Esophagus squamous epithelium (tissue), 4 donors: ENCODE measurements around the gene S100PBP.

Experiments used
- POLR2A ChIP-seq, 4 donors: fragments of 450-650 bp; IDR thresholded peaks; one replicate each; pipeline ENCODE4 v1.6.1; 2017; ENCODE audit warnings: antibody characterized with exemption in 4 of 4, mild to moderate bottlenecking in 4 of 4, moderate library complexity in 3 of 4
- TF ChIP-seq, protein P1 (sequence below), 6 experiments: fragments of 450-650 bp in 4 of 6; fragments of 200-600 bp in 2 of 6; sonication (generic) in 2 of 6; IDR thresholded peaks; one replicate each; pipeline ENCODE4 v1.5.1; 2016 to 2019; ENCODE audit warnings: antibody characterized with exemption in 6 of 6, mild to moderate bottlenecking in 4 of 6, moderate library complexity in 4 of 6

DNA sequence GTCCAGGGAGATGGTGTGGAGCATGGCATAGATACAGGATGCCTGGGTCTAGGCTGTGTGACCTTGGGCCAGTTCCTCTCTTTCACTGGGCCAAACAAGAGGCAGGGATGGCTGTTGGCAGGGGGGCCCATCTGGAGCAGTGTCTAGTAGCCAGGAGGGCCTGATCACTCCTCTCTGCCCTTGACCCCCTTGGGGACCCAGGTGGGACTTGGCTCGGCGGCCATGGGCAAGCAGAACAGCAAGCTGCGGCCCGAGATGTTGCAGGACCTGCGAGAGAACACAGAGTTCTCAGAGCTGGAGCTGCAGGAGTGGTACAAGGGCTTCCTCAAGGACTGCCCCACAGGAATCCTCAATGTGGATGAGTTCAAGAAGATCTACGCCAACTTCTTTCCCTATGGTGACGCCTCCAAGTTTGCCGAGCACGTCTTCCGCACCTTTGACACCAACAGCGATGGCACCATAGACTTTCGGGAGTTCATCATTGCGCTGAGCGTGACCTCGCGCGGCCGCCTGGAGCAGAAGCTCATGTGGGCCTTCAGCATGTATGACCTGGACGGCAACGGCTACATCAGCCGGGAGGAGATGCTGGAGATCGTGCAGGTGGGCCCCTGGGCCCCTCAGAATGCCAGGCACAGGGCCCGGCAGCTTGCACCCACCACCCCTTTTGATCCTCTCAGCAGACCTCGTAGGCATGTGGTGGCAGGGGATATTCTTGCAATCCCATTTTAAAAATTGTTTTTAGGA is 71.4 kb downstream of the S100PBP start:
- TF ChIP-seq, protein P1, sequence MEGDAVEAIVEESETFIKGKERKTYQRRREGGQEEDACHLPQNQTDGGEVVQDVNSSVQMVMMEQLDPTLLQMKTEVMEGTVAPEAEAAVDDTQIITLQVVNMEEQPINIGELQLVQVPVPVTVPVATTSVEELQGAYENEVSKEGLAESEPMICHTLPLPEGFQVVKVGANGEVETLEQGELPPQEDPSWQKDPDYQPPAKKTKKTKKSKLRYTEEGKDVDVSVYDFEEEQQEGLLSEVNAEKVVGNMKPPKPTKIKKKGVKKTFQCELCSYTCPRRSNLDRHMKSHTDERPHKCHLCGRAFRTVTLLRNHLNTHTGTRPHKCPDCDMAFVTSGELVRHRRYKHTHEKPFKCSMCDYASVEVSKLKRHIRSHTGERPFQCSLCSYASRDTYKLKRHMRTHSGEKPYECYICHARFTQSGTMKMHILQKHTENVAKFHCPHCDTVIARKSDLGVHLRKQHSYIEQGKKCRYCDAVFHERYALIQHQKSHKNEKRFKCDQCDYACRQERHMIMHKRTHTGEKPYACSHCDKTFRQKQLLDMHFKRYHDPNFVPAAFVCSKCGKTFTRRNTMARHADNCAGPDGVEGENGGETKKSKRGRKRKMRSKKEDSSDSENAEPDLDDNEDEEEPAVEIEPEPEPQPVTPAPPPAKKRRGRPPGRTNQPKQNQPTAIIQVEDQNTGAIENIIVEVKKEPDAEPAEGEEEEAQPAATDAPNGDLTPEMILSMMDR (IDR thresholded peaks at IDR 0.05) = no peak
- TF ChIP-seq POLR2A (IDR thresholded peaks at IDR 0.05) = no peak
